NB4 (cell line): ENCODE results near the gene KIF21A.

Experiments used
- DNase-seq: peaks from one replicate; pipeline ENCODE4 v3.0.0; 2010; ENCODE audit warnings: low read depth
- H3K4me3 ChIP-seq: one replicate; pipeline ENCODE4 v1.5.1; 2011; ENCODE audit warnings: mild to moderate bottlenecking, low read depth, low read length, moderate library complexity
- MYC ChIP-seq: IDR thresholded peaks from 2 replicates; pipeline ENCODE4 v1.6.1; 2011; ENCODE audit warnings: low read depth, low read length
- POLR2A ChIP-seq: IDR thresholded peaks from 2 replicates; pipeline ENCODE4 v1.6.1; 2011; ENCODE audit warnings: mild to moderate bottlenecking; ENCODE audit not compliant: insufficient read length; ENCODE audit errors: extremely low read depth
- TF ChIP-seq, protein P1 (sequence below): IDR thresholded peaks from one replicate; pipeline ENCODE4 v1.5.1; 2012; ENCODE audit warnings: low read depth, low read length
- TF ChIP-seq, protein P2 (sequence below): IDR thresholded peaks from 2 replicates; pipeline ENCODE4 v1.6.1; 2011; ENCODE audit warnings: low read depth, low read length

Gene KIF21A

DNA sequence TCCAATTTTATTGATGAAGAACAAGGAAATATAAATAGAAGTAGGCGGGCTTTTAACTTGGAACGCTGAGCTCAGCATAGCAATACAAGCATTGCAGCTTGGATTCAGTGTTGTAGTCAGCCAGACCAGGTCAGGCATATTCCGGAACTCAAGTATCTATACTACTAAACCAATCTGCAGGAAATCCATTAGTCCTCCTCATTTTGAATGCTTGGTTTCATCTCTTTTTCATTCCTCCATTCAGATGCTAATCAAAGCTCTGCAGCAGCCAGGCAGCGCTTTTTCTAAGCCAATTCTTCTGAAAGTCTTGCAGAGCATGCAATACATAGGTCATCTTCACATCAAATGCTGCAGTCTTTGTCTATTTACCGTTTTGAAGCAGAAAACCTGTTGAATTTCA lies 49.0 kb downstream of the KIF21A start:
- no peak overlapping the region for H3K4me3 ChIP-seq
- TF ChIP-seq, protein P1, sequence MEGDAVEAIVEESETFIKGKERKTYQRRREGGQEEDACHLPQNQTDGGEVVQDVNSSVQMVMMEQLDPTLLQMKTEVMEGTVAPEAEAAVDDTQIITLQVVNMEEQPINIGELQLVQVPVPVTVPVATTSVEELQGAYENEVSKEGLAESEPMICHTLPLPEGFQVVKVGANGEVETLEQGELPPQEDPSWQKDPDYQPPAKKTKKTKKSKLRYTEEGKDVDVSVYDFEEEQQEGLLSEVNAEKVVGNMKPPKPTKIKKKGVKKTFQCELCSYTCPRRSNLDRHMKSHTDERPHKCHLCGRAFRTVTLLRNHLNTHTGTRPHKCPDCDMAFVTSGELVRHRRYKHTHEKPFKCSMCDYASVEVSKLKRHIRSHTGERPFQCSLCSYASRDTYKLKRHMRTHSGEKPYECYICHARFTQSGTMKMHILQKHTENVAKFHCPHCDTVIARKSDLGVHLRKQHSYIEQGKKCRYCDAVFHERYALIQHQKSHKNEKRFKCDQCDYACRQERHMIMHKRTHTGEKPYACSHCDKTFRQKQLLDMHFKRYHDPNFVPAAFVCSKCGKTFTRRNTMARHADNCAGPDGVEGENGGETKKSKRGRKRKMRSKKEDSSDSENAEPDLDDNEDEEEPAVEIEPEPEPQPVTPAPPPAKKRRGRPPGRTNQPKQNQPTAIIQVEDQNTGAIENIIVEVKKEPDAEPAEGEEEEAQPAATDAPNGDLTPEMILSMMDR, result no peak
- no peak for TF ChIP-seq POLR2A
- no peak for TF ChIP-seq MYC
- TF ChIP-seq, protein P2, sequence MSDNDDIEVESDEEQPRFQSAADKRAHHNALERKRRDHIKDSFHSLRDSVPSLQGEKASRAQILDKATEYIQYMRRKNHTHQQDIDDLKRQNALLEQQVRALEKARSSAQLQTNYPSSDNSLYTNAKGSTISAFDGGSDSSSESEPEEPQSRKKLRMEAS, result no peak
- DNase-seq, result no peak

DNA sequence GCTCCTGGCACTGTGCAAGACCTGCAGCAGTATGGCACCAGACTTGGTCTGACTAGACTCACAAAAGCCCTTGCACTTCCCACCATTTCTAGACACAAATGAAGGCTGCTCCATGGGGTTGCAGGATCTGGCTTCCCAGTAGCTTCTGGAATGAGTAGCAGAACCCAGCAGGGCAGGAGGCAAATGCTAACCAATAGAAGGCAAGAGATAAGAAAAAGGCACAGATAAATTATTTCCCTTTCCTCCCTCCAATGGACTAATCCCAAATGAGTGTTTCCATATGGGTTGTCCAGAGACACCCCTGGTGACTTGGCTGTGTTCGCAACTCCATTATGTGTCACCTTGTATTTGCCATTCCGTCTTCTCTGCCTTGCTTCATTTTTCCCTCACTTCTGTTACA lies 49.7 kb downstream of the KIF21A start:
- TF ChIP-seq, protein P2, result no peak
- TF ChIP-seq POLR2A (no peak), MYC (no peak)
- TF ChIP-seq, protein P1, result no peak
- DNase-seq, result no peak
- no peak overlapping the region for H3K4me3 ChIP-seq

DNA sequence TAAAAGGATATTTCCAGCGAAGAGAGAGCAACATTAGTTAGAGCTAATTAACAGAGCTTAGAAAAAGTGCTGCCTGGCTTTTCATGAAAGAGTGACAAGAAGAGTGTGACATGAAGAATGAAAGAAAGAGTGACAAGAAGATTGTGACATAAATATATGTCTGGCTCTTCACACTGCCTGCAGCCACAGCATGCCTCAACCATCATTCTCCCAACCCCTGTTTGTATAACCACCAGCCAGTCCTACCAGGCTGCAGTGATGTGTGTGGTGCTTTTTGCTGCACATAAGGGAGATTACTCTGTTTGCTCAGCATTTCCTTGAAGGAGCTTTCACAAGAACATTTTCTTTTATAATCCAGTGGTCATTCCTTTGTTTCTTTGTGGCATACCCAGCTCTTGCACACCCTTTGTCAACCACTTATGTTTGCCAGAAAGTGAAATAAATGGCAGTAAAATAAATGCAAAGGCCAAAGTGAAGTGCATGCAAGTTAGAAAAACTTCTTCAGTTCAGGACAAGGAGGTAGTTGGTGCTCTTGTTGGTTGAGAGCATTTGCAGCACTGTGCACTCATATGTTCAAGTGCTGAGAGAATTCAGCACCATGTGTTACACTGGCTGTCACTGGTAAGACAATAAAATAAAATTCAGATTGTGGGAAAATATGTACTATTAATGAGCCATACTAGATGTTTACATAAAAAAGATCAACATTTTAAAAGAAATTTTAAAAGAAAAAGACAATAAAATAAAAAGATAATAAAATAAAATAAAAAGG lies 50.6 kb downstream of the KIF21A start:
- H3K4me3 ChIP-seq, result no peak overlapping the region
- TF ChIP-seq POLR2A, result no peak
- TF ChIP-seq, protein P1, result no peak
- TF ChIP-seq, protein P2, result no peak
- TF ChIP-seq MYC, result no peak
- no peak for DNase-seq

DNA sequence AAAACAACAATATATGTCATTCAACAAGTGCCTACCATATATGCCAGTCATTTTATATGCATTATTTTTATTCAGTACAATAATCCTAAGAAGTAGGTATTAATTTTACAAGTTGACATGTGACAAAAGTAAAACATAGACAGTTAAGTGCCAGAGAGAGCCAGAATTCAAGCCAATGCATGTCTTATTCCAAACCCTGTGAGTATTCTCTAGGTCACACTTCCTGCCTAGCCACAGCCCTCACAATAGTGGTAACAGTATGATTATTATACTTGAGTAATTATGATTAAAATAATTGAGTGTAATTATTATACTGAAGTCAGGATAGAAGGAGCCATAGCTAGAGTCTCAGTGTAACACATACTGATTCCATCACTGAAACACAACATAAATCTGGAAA lies 52.2 kb downstream of the KIF21A start:
- no peak for DNase-seq
- TF ChIP-seq, protein P2, result no peak
- TF ChIP-seq, protein P1, result no peak
- TF ChIP-seq POLR2A (no peak), MYC (no peak)
- H3K4me3 ChIP-seq, result no peak overlapping the region

DNA sequence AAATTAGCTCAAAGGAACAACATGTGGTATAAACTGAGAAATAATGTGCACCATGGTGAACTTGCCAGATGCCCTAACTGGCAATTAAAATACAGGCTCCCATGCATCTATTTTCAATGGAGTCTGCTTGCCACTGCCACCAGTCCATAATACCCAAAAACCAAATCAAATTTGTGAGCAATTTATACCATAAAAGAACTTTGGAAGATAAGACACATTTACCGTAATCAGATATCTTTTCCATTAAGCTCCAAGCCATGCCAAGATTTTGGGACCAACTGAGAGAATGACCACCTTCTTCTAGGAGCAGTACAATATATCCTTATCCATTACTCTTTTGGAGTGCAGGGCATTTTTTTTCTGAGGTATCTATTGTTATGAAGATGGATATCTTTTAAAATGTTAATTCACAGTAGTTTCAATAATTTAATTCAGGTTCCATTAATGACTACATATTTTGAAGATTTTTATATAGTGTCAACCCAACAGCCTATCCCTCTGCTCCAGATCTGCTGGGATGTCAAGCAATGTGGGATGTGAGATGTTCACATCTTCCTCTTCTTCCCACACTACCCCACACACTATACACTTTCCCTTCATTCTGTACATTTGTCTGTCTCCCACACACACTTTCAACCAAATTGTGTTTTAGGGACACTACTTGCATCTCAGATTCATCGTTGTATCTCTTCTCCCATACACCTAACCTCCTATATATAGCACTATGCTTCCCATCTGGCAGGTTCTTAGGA lies 53.3 kb downstream of the KIF21A start:
- TF ChIP-seq POLR2A (no peak), MYC (no peak)
- TF ChIP-seq, protein P1, result no peak
- TF ChIP-seq, protein P2, result no peak
- DNase-seq, result no peak
- H3K4me3 ChIP-seq, result no peak overlapping the region
